Measurements from ENCODE around the gene APCDD1L.
"Not testable (repeated sequence)": the region's sequence is repeated elsewhere in the genome, so short reads cannot be mapped to it uniquely, and the experiment has no call there.

Gene APCDD1L

DNA sequence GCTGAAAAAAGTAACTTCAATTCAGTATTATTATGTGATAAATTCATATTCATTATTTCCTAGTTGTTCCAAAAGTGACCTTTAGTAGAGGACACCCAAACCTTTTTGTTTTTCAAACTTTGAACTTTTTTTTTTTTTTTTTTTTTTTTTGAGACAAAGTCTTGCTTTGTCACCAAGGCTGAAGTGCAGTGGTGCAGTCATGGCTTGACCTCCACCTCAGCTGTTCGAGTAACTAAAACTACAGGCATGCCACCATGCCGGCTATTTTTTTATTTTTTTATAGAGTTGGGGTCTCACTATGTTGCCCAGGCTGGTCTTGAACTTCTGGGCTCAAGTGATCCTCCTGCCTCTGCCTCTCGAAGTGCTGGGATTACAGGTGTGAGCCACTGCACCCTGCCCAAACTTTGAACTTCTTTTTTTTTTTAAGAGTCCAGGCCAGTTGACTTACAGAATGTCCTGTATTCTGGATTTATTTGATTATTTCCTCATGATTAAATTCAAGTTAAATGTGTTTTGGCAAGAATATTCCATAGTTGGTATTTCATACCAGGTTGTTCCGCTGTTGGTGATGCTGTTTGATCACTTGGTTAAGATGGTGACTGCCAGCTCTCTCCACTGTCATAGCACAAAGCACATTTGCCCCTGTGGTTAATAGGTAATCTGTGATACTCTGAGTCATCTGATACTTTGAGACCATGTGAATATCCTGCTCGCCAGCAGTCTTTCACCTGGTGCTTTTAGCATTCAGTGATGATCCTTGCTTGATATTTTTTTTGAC is 78.1 kb downstream of the APCDD1L start:
- no peak for DNase-seq

- DNase-seq: no peak
Observed at GRCh38 chr20:58435237-58435636, 80.0 kb downstream of the APCDD1L start.

DNA sequence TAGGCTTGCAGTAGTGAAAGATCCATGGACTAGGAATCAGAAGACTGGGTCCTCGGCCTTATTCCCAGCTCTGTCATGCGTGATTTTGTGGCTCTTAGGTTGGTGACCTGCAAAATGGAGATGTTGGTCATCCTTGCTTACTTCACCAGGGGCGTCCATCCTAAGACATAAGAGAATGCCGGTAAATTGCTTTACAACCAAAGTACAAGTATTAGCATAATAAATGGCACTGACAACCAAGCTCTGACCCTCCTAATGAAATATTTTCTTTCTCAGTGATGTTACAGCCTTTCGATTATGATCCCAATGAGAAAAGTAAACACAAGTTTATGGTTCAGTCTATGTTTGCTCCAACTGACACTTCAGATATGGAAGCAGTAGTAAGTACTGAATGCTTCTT is 80.9 kb downstream of the APCDD1L start:
- DNase-seq: no peak

DNA sequence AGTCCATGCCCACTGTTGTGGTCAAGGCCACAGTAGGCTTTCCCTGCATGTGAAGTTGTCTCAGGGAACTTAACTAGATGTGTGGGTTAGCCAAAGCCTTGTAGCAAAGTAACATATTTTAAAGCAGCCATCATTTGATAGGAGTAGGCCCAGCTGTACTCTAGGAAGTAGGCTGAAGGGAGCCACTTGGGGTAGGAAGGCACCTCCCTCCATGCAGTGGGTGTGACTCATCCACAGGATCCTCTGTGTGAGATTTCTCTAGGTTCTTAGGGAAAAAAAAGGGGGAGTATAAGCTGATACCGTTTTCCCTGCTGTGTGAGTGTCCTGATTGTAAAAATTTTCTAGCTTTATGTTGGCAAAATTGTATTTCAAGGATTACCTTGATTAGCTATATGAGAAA is 81.4 kb downstream of the APCDD1L start:
- DNase-seq: no peak

GRCh38 chr20:58433029-58433647 is 82.1 kb downstream of the APCDD1L start:
- no peak for DNase-seq

GRCh38 chr20:58432186-58432954 is 82.8 kb downstream of the APCDD1L start:
- DNase-seq: no peak

GRCh38 chr20:58431134-58431533 is 84.1 kb downstream of the APCDD1L start:
- no peak for DNase-seq

DNA sequence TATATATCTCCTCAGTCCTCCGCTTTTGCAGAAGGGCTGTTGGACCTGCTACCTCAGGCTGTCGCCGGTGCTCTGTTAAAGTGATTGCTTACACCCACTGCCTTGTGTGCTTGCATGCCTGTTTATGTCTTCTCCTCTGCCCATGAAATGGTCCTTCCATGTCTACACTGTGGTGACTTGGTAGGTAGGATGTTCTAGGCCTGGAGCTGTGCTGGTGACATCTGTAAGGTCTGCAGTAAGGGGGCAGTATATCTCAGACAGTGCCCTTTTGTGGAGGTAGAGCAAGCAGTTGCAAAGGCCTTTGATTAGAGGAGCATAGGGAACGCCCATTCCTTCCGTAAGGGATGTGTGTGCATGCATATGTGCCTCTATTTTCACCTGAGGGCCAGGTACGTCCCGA is 85.9 kb downstream of the APCDD1L start:
- no peak for DNase-seq

DNA sequence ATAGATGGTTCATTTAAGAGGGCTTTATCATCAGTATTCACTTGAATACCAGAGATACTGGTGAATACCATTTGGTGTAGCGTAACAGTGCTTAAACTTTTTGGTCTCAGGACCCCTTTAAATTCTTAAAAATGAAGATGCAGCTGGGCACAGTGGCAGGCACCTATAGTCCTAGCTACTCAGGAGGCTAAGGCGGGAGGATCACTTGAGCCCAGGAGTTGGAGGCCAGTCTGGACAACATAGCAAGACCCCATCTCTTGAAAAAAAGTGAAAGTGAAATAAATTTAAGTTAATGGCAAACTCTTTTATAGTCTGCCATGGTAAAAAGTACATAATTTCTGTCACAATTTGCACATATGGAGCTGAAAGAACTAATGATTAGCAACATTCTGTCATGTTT is 86.8 kb downstream of the APCDD1L start:
- no peak for DNase-seq

- not testable (repeated sequence) for DNase-seq
Observed at GRCh38 chr20:58427571-58427970, 87.6 kb downstream of the APCDD1L start.

GRCh38 chr20:58424218-58424969 is 90.8 kb downstream of the APCDD1L start:
- DNase-seq: no peak

DNA sequence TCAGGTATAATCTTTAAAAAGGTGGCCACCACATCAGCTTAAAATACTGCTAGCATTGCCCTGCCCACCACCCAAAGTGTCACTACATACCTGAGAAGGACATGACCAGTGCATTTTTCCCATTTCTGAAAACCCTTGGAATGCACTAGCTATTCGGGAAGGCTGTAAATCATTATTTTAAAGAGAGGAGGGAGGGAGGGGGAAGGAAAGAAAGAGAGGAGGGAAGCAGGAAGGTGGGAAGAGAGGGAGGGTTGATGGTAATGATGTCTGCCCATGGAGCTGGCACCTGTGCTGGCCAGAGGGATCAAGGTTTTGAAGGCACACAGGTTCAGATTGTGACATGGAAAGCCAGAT is 93.7 kb downstream of the APCDD1L start:
- DNase-seq: no peak

- no peak for DNase-seq
Observed at GRCh38 chr20:58420798-58421496, 94.3 kb downstream of the APCDD1L start.

- no peak for DNase-seq
Observed at GRCh38 chr20:58418949-58419748, 96.0 kb downstream of the APCDD1L start.

DNA sequence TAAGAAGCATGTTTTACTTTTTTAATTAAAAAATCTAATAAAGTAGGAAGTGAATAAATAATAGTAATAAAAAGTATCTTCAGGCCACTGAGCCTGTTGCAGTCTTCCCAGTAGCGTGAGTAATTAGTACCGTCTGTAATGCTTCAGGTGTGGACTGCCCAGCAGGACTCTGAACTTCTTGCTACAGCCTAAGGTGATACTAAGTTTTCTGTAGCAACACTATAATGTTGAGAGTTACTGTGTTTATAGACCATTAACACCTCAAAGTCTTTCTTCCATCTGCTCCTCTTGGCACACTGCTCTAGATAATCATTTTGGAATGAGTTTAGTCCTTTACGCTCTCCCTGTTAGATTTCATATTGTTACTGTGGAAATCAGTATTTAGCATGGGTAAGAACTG is 97.8 kb downstream of the APCDD1L start:
- no peak for DNase-seq

- no peak for DNase-seq
Observed at GRCh38 chr20:58416835-58417234, 98.4 kb downstream of the APCDD1L start.

- DNase-seq: no peak
Observed at GRCh38 chr20:58416057-58416456, 99.1 kb downstream of the APCDD1L start.

GRCh38 chr20:58414786-58415185 is 100.4 kb downstream of the APCDD1L start:
- not testable (repeated sequence) for DNase-seq

- not testable (repeated sequence) for DNase-seq
Observed at GRCh38 chr20:58414216-58414615, 101.0 kb downstream of the APCDD1L start.
